Left forelimb (tissue), 1 donor: ENCODE measurements around the gene SLC25A25.
A peak's percentile ranks its signal among the peaks of the same experiment; 100 is the strongest.
"Not testable (repeated sequence)": the region's sequence is repeated elsewhere in the genome, so short reads cannot be mapped to it uniquely, and the experiment has no call there.

Source experiments
- DNase-seq: peaks from one replicate; pipeline ENCODE4 v3.0.0-alpha.2; 2018; ENCODE audit warnings: low spot score

Gene SLC25A25

GRCh38 chr9:128124873-128125579 lies 57.0 kb downstream of the SLC25A25 start:
- no peak for DNase-seq

DNA sequence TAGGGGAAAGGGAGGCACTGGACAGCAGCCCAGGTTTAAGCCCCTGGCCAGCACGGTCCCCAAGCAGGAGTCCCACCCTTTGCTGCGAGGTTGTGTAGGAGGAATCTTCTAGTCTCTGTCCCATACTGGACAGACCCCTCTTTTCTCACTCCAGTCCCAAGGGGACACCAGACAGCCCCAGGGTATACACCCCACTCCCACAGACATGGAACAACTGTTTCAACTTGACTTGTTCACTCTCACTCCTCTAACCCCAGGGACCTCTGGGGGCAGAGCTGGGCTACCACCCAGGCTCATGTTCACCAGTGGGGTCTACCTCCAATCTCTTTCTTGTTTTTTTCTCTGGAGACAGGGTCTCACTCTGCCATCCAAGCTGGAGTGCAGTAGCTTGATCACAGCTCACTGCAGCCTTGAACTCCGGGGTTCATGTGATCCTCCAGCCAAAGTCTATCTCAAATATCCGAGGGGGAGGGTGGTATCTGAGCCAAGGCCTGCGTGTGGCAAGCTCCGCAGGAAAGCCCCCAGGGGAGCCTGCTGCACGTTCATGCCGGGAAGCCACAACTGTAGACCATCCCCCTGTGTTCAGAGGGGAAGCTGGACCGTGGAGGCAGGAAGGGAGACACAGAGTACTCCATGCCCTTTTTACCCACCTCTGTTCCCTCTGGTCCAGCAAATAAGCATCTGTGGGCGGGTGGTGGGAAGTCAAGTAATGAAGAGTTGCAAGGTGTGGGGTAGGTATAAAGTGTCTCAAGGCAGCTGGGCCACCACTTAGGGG lies 57.7 kb downstream of the SLC25A25 start:
- DNase-seq = no peak

- peak; percentile 91 for DNase-seq
Measured at GRCh38 chr9:128127568-128127989, 59.5 kb downstream of the SLC25A25 start, which contains the start of gene PTGES2. PTGES2 (minus strand) TSS chr9:128127729; CDS start chr9:128127717, 12 bp downstream.

- DNase-seq = peak; percentile 93
Measured at GRCh38 chr9:128127990-128128835, 60.2 kb downstream of the SLC25A25 start.

DNA sequence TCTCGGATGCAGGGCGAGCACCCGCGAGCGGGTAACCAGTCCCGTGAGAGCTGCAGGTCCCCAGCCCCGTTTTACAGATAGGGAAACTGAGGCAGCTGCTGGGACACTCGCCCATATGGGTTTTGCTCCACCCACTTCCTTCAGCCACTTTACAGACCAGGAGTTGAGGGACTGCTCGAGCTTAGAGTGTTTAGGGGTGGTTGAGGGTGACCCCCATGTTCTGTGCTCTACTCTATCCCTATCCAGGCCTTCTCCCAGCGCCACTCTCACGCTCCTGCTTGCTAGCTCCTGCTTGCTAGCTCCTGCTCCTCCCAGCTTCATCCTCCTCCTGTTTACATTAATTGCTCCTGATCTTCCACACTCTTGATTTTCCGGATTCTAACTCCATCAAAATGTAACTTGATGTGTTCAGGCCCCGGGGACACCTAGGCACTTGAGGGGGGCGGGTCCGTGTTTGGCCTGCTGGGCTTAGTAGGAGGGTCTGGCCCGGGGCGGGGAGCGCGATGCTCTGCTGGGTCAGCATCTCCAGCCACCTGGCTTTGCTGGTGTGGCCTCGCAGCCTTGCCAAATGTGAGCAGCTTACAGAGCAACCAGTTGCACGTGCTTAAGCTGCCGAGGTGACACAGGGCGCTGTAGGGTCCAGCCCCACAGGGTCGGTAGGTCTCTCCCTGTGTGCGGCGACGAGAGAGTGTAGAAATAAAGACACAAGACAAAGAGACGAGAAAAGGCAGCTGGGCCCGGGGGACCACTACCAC lies 61.0 kb downstream of the SLC25A25 start:
- no peak for DNase-seq

DNA sequence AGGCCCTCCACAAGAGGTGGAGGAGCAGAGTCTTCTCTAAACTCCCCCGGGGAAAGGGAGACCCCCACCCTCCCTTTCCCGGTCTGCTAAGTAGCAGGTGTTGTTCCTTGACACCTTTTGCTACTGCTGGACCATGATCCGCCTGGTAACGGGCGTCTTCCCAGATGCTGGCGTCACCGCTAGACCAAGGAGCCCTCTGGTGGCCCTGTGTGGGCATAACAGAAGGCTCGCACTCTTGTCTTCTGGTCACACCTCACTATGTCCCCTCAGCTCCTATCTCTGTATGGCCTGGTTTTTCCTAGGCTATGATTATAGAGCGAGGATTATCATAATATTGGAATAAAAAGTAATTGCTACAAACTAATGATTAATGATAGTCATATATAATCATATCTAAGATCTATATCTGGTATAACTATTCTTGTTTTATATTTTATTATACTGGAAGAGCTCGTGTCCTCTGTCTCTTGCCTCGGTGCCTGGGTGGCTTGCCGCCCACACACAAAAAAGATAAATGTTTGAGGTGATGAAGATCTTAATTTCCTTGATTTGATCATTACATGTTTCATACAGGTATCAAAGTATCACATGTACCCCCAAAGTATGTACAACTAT lies 62.1 kb downstream of the SLC25A25 start:
- not testable (repeated sequence) for DNase-seq

- not testable (repeated sequence) for DNase-seq
Measured at GRCh38 chr9:128130651-128131050, 62.6 kb downstream of the SLC25A25 start.

DNA sequence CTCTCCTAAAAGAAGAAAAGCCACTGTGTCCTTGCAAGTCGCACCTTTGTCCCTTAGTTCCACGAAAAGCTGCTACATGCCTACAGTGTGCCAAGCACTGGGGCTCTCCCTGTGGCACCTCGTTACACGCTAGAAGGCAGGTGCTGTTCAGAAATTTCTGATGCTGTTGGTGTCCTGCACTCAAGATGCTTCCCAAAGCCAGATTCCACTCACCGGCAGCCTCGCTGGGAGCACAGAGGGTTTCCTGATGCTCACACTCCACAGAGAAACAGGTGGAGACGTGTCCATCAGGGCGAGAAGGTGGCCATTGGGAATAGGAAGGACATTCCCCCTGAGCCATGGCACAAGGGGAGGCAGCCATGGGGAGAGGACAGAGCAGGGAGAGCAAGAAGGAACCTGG lies 63.3 kb downstream of the SLC25A25 start:
- DNase-seq = not testable (repeated sequence)

- not testable (repeated sequence) for DNase-seq
Measured at GRCh38 chr9:128132139-128132538, 64.1 kb downstream of the SLC25A25 start.

- peak; percentile 50 for DNase-seq
Measured at GRCh38 chr9:128135561-128135960, 67.5 kb downstream of the SLC25A25 start.

DNA sequence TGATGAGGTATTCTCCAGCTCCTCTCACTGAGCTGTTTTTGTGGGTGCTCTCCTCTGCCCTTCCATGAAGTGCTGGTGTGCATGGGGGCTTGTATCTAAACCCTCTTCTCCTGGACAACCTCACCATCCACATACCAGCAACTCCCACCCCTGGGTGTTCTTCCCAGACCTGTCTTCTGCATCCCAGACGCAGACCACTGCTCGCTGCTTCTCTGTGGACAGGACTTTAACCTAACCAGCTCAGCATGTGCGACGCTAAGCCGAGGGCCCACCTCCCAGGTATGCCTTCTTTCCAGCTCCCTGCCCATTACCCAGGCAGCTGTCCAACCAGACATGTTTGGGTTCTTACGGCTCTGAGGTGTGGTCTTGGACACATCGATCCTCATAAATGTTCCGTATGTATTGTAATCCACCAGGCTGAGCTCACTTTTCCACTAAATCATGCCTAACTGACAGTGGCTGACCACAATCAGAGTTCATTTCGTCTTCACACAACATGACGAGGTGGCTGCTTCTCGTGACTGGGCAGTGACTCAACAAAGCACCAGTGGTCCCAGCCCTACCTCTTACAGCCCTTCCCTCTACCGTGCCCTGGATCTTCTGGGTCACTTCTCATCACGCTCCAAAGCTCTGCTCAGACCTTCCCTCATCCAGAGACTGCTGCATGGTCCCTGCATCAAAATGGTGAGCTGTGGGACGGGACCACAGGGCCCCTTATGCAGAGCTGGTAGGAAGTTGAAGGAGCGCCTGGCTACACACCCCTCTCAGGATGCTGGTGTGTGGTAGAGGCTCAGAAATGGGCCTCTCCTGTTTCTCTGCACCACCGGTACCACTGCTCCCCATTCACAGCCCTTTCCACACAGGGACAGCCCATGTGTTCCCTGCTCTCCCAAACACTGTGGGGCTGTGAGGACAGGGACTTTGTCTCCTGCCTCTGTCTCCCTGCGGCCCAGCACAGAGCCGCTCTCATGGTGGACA lies 69.1 kb downstream of the SLC25A25 start:
- no peak for DNase-seq

DNA sequence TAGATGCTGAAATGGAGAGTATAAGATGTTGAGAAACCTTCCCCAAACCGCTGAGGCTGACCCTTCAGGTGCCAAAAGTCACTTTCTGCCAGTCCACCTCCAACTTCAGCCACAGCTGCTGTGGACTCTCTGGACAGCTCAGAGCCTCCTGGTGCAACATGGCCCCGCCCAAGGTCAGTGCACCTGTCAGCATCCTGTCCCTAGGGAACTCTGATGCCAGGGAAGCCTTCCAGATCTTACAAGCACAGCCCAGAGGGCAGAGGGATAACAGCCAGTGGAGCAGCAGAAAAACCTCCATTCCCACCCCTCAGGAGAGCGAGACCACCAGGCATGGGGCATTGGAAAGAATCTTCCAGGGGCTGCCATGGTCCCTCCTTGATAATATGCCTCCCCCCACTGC lies 70.0 kb downstream of the SLC25A25 start:
- no peak for DNase-seq

DNA sequence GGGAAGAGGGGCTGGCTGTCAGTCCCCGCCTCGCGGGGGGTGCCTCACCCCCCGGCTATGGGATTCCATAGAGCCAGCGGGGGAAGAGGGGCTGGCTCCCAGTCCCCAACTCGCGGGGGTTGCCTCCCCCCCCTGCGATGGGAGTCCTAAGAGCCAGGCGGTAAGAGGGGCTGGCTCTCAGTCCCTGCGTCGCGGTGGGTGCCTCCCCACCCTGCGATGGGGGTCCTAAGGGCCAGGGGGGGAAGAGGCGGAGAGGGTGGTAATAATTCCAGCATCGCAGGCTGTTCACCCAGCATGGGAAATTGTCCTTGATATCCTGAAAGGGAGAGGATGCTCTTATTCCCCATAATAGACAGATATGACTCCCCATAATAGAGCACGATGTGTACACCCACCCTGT lies 71.6 kb downstream of the SLC25A25 start:
- no peak for DNase-seq

DNA sequence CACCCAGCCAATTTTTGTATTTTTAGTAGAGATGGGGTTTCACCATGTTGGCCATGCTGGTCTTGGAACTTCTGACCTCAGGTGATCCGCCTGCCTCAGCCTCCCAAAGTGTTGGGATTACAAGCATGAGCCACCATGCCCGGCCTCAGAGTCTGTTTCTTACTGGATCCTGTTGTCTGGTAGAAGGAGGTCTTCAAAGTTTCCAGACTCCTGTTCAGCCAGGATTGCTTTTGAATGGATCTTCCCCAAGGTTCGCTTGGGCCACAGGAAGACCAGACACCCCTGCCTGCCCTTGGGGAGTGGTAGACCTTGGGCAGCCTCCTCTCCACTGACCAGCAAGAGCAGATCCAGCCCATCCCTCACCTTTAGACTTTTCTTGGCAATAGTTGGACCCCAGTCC lies 73.6 kb downstream of the SLC25A25 start:
- DNase-seq = no peak

DNA sequence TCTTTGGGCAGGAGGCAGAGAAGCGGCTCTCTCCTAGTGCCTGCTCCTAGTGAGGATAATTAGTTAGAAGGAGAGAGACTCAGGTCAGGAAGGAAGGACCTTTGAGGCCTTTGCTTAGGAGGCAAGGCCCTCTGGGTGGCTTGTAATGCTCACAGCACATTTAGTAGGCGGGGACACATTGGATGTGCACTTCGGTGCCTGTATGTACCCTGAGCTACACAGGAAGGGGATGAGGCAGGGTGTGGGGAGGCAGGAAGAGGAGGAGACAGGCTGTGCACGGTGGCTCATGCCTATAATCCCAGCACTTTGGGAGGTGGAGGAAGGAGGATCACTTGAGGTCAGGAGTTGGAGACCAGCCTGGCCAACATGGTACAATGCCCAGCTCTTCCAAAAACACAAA lies 74.0 kb downstream of the SLC25A25 start:
- peak; percentile 42 for DNase-seq

DNA sequence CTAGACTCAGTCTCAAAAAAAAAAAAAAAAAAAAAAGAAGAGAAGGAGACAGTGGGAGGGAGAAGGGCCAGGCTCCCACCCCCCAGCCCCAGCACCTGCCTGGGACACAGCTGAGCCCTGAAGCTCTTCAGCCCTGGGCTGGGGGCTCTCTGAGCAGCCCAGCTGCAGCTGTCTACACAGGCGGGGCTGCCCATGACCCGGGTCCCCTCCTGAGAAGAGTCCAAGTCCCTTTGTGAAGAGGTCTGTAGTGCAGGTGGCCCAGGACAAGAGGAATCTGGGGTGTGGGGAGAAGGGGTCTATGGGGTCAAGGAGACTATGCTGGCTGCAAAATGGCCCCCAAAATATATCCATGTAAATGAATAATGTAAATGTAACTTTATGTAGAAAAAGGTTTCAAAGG lies 74.6 kb downstream of the SLC25A25 start:
- DNase-seq = no peak

GRCh38 chr9:128143525-128144238 lies 75.7 kb downstream of the SLC25A25 start:
- DNase-seq = no peak

DNA sequence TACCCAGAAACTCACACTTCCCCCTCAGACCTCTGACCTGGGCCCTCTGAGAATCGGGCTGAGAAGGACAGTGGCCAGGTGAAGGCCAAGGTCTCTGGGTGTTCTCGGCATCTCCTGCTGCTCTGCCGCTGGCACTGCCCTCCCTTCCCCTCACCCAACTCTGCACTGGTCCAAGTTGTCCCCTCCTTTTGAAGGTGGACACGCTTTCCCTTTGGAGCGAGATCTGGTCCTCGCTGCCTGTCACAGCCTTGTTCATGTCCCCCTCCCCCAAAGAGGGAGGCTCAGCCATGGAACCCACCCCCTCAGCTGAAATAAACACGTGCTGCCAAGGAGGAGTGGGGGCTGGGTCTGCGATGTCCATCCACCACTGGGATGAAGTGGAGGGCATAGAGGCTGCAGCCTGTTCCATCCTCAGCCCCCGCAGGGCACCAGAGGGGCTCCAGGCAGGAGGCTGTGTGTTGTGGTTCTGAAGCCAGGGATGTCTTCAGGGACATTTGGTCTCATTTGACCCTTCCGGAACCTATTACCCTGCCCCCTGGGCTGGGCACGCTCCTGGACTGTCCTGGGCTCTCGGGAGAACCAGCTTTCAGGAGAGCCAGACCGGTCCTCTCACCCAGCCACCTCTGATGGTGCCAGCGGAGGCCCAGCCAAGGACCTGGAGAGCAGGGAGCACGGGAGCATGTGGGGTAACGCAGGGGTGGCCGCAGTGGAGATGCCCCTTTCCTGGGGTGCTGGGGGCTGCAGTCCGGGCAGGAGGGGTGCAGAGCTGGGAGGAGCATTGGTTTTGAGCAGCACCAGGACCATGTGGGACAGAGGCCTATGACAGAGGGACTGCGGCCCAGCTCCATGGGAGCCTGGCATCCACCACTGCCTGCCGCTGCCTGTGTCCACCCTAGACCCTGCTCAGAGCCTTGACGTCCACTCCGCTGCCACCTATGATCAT lies 76.5 kb downstream of the SLC25A25 start:
- no peak for DNase-seq
